IMR-90 (cell line): Measurements from ENCODE around the gene C10orf67.

Experiments used
- BHLHE40 ChIP-seq: fragments of 150-350 bp; IDR thresholded peaks from 2 replicates; pipeline ENCODE4 v1.6.1; 2016; ENCODE audit warnings: mild to moderate bottlenecking, low read depth, low read length
- CEBPB ChIP-seq: IDR thresholded peaks from 2 replicates; pipeline ENCODE4 v1.6.1; 2012; ENCODE audit warnings: low read depth, low read length, improper control_type of control experiment
- FOS ChIP-seq: fragments of 150-350 bp; IDR thresholded peaks from 2 replicates; pipeline ENCODE4 v1.6.1; 2016; ENCODE audit warnings: low read depth, low read length
- MAFK ChIP-seq: IDR thresholded peaks from 2 replicates; pipeline ENCODE4 v1.6.1; 2012; ENCODE audit warnings: low read depth, low read length, improper control_type of control experiment
- MAZ ChIP-seq: IDR thresholded peaks from 2 replicates; pipeline ENCODE4 v1.6.1; 2012; ENCODE audit warnings: low read depth, mild to moderate bottlenecking, low read length, improper control_type of control experiment, moderate library complexity, borderline replicate concordance
- POLR2A ChIP-seq: IDR thresholded peaks from 2 replicates; pipeline ENCODE4 v1.6.1; 2012; ENCODE audit warnings: mild to moderate bottlenecking, low read depth, low read length
- RAD21 ChIP-seq: IDR thresholded peaks from 2 replicates; pipeline ENCODE4 v1.6.1; 2012; ENCODE audit warnings: low read length, improper control_type of control experiment
- RCOR1 ChIP-seq: IDR thresholded peaks from 2 replicates; pipeline ENCODE4 v1.6.1; 2012; ENCODE audit warnings: mild to moderate bottlenecking, low read length, improper control_type of control experiment; ENCODE audit not compliant: insufficient replicate concordance
- RFX5 ChIP-seq: IDR thresholded peaks from 2 replicates; pipeline ENCODE4 v1.8.0; 2012; ENCODE audit warnings: low read depth, mild to moderate bottlenecking, low read length, moderate library complexity
- SMC3 ChIP-seq: fragments of 150-350 bp; IDR thresholded peaks from 2 replicates; pipeline ENCODE4 v1.6.1; 2016; ENCODE audit warnings: low read depth, mild to moderate bottlenecking, antibody characterized with exemption, low read length, moderate library complexity
- TF ChIP-seq, protein P1 (sequence below): conservative IDR thresholded peaks from 2 replicates; pipeline ENCODE4 v1.5.1; 2012; ENCODE audit warnings: mild to moderate bottlenecking, low read depth, low read length, improper control_type of control experiment
- TF ChIP-seq, protein P2 (sequence below): fragments of 150-350 bp; IDR thresholded peaks from 2 replicates; pipeline ENCODE4 v1.6.1; 2017; ENCODE audit warnings: mild to moderate bottlenecking, antibody characterized with exemption, low read length, low read depth
- TF ChIP-seq, protein P3 (sequence below): fragments of 150-350 bp; IDR thresholded peaks from 2 replicates; pipeline ENCODE4 v1.6.1; 2016; ENCODE audit warnings: low read depth, mild to moderate bottlenecking, low read length, moderate library complexity, borderline replicate concordance

DNA sequence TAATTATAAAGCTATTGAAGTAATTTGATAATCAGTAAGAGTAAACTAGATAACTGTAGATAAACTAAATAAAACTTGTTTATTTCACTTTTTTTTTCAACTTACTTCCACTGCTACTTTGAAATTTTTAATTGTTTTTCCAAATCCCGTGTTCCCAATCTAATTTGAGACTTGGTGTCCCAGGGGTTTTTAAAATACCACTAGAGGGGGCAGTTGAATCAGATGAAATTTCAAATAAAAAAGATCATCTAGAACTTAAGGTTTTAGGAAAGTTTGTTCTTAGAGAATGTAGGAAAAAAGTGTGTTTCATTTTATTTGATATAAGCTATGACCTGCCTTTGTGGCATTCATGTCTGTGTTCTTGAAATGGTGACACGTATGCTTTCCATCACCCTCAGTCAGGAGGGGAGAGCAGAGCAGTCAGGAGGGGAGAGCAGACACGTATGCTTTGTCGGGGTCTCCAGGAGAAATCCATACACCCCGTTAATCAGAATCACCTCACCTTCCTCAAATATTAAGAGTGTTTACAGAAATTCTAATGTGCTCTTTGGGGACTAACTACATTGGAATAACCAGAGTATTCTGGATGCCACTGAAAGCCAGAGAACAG, 49.9 kb downstream of the C10orf67 start:
- TF ChIP-seq, protein P1, sequence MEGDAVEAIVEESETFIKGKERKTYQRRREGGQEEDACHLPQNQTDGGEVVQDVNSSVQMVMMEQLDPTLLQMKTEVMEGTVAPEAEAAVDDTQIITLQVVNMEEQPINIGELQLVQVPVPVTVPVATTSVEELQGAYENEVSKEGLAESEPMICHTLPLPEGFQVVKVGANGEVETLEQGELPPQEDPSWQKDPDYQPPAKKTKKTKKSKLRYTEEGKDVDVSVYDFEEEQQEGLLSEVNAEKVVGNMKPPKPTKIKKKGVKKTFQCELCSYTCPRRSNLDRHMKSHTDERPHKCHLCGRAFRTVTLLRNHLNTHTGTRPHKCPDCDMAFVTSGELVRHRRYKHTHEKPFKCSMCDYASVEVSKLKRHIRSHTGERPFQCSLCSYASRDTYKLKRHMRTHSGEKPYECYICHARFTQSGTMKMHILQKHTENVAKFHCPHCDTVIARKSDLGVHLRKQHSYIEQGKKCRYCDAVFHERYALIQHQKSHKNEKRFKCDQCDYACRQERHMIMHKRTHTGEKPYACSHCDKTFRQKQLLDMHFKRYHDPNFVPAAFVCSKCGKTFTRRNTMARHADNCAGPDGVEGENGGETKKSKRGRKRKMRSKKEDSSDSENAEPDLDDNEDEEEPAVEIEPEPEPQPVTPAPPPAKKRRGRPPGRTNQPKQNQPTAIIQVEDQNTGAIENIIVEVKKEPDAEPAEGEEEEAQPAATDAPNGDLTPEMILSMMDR = peak; percentile 62
- no peak for TF ChIP-seq BHLHE40
- TF ChIP-seq, protein P2, sequence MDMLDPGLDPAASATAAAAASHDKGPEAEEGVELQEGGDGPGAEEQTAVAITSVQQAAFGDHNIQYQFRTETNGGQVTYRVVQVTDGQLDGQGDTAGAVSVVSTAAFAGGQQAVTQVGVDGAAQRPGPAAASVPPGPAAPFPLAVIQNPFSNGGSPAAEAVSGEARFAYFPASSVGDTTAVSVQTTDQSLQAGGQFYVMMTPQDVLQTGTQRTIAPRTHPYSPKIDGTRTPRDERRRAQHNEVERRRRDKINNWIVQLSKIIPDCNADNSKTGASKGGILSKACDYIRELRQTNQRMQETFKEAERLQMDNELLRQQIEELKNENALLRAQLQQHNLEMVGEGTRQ = no peak
- TF ChIP-seq POLR2A = no peak
- peak; percentile 36 for TF ChIP-seq RAD21
- TF ChIP-seq FOS = no peak
- peak; percentile 39; the same call in 1 of the 2 replicates for TF ChIP-seq SMC3
- no peak for TF ChIP-seq CEBPB
- TF ChIP-seq MAFK = no peak
- TF ChIP-seq MAZ = no peak
- no peak for TF ChIP-seq RFX5
- TF ChIP-seq RCOR1 = no peak
- TF ChIP-seq, protein P3, sequence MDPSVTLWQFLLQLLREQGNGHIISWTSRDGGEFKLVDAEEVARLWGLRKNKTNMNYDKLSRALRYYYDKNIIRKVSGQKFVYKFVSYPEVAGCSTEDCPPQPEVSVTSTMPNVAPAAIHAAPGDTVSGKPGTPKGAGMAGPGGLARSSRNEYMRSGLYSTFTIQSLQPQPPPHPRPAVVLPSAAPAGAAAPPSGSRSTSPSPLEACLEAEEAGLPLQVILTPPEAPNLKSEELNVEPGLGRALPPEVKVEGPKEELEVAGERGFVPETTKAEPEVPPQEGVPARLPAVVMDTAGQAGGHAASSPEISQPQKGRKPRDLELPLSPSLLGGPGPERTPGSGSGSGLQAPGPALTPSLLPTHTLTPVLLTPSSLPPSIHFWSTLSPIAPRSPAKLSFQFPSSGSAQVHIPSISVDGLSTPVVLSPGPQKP = no peak
